Upper lobe of right lung (tissue), 1 donor: ENCODE data around the gene TFF3. TPM values are rescaled to one million over a fixed set of nuclear protein-coding genes. Genes with fewer than 3 reads are reported as not detected.

ENCODE experiments used
- ATAC-seq: fragments of 200-7000 bp; cut with Tn5 transposase; one replicate; pipeline ENCODE4 v1.9.1; 2020; ENCODE audit warnings: mild to moderate bottlenecking, moderate library complexity
- DNase-seq: peaks from one replicate; pipeline ENCODE4 v3.0.0-alpha.2; 2020
- H3K27ac ChIP-seq: fragments of 200-600 bp; one replicate; pipeline ENCODE4 v1.8.0; 2022
- H3K27me3 ChIP-seq: fragments of 200-600 bp; one replicate; pipeline ENCODE4 v1.8.0; 2022; ENCODE audit warnings: mild to moderate bottlenecking
- H3K36me3 ChIP-seq: fragments of 200-600 bp; one replicate; pipeline ENCODE4 v1.8.0; 2022
- H3K4me1 ChIP-seq: fragments of 200-600 bp; one replicate; pipeline ENCODE4 v1.8.0; 2022
- H3K4me3 ChIP-seq: fragments of 200-600 bp; one replicate; pipeline ENCODE4 v1.8.0; 2022; ENCODE audit warnings: mild to moderate bottlenecking
- H3K9me3 ChIP-seq: fragments of 200-600 bp; one replicate; pipeline ENCODE4 v1.8.0; 2022
- intact Hi-C: fragments of 100-400 bp; cut with DNase I; formaldehyde crosslinking; loops from one replicate; pipeline ENCODE4 v1.11.0; 2022
- total RNA-seq: library from RNA; stranded (reverse); fragmentation: NEBNext Ultra II Directional; extraction: Animal tissue kit (Norgen Biotek cat#: 25700); gene quantifications from one replicate; pipeline ENCODE4 v1.2.1, GENCODE V29; 2021
- TF ChIP-seq, protein P1 (sequence below): fragments of 200-600 bp; IDR thresholded peaks from one replicate; pipeline ENCODE4 v1.8.0; 2022; ENCODE audit warnings: antibody characterized with exemption
- donor health status: DM: no; HTN: yes; CAD: no; lungs with severe emphysema.

TFF3 gene
- total RNA-seq, 1 donor from 2014 or later = 19.6 TPM

DNA sequence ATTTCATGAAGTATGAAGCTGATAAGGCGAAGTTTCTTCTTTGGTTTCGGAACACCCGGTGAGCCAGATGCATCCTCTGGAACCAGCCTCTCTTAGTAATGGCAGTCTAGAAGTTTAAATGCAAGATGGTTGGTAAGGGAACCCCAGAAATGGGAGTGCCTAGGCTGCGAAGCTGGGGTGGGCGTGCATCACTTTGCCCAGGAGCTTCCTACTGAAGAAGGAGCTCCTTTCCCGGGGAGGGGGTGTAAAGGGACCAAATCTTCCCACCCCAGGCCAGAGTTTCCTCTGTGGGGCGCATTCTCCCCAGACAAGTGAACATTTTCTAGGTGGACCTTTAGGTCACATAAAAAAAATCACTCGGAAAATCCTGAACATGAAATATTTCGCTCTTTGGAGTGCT is 31.2 kb upstream of the TFF3 start:
- H3K9me3 ChIP-seq = no peaks in the 10 kb centered on the region
- H3K4me3 ChIP-seq = no peak overlapping the region
- DNase-seq = no peak
- H3K4me1 ChIP-seq = no peaks in the 10 kb centered on the region
- intact Hi-C loops = no loop called here
- TF ChIP-seq, protein P1, sequence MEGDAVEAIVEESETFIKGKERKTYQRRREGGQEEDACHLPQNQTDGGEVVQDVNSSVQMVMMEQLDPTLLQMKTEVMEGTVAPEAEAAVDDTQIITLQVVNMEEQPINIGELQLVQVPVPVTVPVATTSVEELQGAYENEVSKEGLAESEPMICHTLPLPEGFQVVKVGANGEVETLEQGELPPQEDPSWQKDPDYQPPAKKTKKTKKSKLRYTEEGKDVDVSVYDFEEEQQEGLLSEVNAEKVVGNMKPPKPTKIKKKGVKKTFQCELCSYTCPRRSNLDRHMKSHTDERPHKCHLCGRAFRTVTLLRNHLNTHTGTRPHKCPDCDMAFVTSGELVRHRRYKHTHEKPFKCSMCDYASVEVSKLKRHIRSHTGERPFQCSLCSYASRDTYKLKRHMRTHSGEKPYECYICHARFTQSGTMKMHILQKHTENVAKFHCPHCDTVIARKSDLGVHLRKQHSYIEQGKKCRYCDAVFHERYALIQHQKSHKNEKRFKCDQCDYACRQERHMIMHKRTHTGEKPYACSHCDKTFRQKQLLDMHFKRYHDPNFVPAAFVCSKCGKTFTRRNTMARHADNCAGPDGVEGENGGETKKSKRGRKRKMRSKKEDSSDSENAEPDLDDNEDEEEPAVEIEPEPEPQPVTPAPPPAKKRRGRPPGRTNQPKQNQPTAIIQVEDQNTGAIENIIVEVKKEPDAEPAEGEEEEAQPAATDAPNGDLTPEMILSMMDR = no peak
- no peaks in the 10 kb centered on the region for H3K36me3 ChIP-seq
- no peak overlapping the region for H3K27ac ChIP-seq
- H3K27me3 ChIP-seq = no peaks in the 10 kb centered on the region
- no peak for ATAC-seq

DNA sequence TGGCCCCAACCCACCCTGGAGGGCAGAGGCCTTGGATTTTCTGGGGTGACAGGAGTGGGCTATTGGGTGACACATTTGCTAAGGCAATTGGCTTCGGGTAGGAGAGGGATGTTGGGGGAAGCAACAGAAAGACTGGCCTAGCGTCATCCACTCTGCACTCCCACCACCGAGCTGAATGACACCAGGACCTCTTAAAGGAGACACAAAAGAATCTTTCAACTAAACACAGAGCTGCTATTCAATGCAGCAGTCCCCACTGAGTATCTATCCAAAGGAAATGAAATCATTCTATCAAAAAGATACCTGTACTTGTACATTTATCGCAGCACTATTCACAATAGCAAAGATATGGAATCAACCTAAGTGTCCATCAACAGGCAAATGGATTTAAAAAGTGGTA is 29.4 kb upstream of the TFF3 start:
- Histone ChIP-seq H3K27me3 (no peaks in the 10 kb centered on the region), H3K9me3 (no peaks in the 10 kb centered on the region), H3K36me3 (no peaks in the 10 kb centered on the region), H3K27ac (no peak overlapping the region), H3K4me1 (no peaks in the 10 kb centered on the region), H3K4me3 (no peak overlapping the region)
- ATAC-seq (no peak), DNase-seq (no peak)
- intact Hi-C loops = no loop called here
- TF ChIP-seq, protein P1 = no peak

DNA sequence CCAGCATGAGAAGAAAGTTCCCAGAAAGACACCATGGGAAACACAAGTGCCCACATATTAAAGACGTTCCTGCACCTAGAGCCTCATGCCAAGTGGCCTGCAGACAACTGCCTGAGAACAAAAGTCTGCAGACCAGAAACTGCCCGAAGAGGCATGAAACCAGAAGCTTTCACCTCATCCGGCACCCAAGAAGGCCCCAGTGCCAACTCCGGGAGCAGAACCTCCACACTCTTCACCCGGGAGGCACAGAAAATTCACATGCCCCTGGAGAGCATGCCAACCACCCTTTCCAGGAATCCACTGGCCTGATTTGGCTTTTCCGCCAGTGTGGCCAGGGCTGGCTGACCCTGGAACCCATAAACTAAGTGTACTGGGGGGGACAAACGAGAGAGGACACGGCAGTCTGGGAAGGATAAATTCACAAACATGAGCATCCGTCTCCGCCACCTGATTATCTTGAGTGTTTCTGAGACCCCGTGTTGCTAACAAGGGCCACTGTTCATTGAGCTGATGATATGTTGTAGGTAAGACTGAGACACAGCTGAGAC is 28.8 kb upstream of the TFF3 start:
- H3K27ac ChIP-seq = no peak overlapping the region
- H3K27me3 ChIP-seq = no peaks in the 10 kb centered on the region
- no peaks in the 10 kb centered on the region for H3K36me3 ChIP-seq
- no peaks in the 10 kb centered on the region for H3K4me1 ChIP-seq
- DNase-seq (no peak), ATAC-seq (no peak)
- H3K9me3 ChIP-seq = no peaks in the 10 kb centered on the region
- no peak overlapping the region for H3K4me3 ChIP-seq
- intact Hi-C loops = no loop called here
- TF ChIP-seq, protein P1 = no peak

DNA sequence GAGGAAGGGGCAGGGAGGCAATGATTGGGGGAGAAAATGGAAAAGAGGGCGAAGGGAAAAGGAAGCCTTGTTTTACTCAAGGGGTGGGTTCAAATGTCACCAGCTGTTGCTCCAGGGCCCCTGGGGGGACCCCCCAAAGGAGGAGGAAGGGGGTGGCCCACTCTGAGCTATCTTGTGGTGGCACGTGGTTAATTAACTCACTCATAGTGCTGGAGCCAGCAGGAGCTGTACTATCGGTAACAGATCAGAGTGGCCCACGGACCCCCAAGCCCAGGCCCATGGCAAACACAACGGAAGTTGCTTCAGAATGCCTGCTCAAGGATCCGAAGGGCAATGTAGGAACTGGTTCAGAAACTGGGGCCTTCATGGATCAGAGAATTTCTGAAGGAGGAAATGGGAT is 28.3 kb upstream of the TFF3 start:
- Histone ChIP-seq H3K4me1 (peaks cover under 1% of the 10 kb centered on the region), H3K36me3 (no peaks in the 10 kb centered on the region), H3K27ac (no peak overlapping the region), H3K4me3 (no peak overlapping the region), H3K9me3 (no peaks in the 10 kb centered on the region), H3K27me3 (no peaks in the 10 kb centered on the region)
- ATAC-seq (no peak), DNase-seq (no peak)
- TF ChIP-seq, protein P1 = no peak
- intact Hi-C loops = no loop called here

DNA sequence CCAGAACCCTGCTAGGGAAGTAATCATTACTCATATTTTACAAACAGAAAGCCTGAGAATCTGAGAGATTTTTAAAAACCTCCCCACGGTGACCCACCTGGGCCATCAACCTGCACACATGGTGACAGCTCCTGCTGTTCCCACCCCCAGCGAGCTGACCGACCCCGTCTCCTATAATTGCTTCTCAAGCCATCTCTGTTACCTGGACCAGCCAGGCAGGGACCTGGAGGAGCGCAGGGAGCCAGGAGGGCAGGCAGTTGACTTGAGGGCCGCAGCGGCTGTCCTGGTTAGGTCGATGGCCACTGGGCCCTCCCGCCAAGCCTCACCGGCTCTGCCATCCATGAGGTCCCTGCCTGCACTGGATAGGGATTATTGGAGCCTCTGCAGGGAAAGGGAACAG is 27.9 kb upstream of the TFF3 start:
- DNase-seq (no peak), ATAC-seq (no peak)
- intact Hi-C loops = no loop called here
- Histone ChIP-seq H3K4me3 (no peak overlapping the region), H3K4me1 (peaks cover 6% of the 10 kb centered on the region), H3K9me3 (no peaks in the 10 kb centered on the region), H3K27ac (no peak overlapping the region), H3K36me3 (no peaks in the 10 kb centered on the region), H3K27me3 (no peaks in the 10 kb centered on the region)
- TF ChIP-seq, protein P1 = no peak
